HEK293T (cell line): Measurements from ENCODE around the gene PRKAR2A.

Source experiments
- SP1 ChIP-seq: fragments of 450-650 bp; IDR thresholded peaks from 2 replicates; pipeline ENCODE4 v1.6.1; 2017
- SUZ12 ChIP-seq: fragments of 450-650 bp; IDR thresholded peaks from 2 replicates; pipeline ENCODE4 v1.6.1; 2016; ENCODE audit warnings: mild to moderate bottlenecking

- no peak for TF ChIP-seq SUZ12
- TF ChIP-seq SP1: no peak
Measured at GRCh38 chr3:48716508-48716981, 131.1 kb downstream of the PRKAR2A start.
